ENCODE measurements around the gene ADPRH.
"Not testable (repeated sequence)": the region's sequence is repeated elsewhere in the genome, so short reads cannot be mapped to it uniquely, and the experiment has no call there.

Gene ADPRH

GRCh38 chr3:119579366-119580066, at the start of gene ADPRH:
TSS of gene ADPRH (plus strand) at chr3:119579492. CDS start at chr3:119582170, 2,678 bp downstream.
- DNase-seq = no peak

- no peak for DNase-seq
Measured at GRCh38 chr3:119529883-119530282, 49.4 kb upstream of the ADPRH start.

GRCh38 chr3:119530456-119530855, 48.8 kb upstream of the ADPRH start:
- no peak for DNase-seq

GRCh38 chr3:119531151-119531550, 48.1 kb upstream of the ADPRH start:
- DNase-seq = no peak

- DNase-seq = no peak
Measured at GRCh38 chr3:119534296-119534695, 45.0 kb upstream of the ADPRH start.

GRCh38 chr3:119536757-119537156, 42.5 kb upstream of the ADPRH start:
- DNase-seq = no peak

GRCh38 chr3:119538772-119539171, 40.5 kb upstream of the ADPRH start:
- no peak for DNase-seq

- DNase-seq = no peak
Measured at GRCh38 chr3:119541547-119541946, 37.7 kb upstream of the ADPRH start.

GRCh38 chr3:119542168-119542767, 37.0 kb upstream of the ADPRH start:
- DNase-seq = no peak

- DNase-seq = no peak
Measured at GRCh38 chr3:119543147-119543546, 36.1 kb upstream of the ADPRH start.

- DNase-seq = no peak
Measured at GRCh38 chr3:119547227-119547626, 32.1 kb upstream of the ADPRH start.

GRCh38 chr3:119548341-119548740, 31.0 kb upstream of the ADPRH start:
- no peak for DNase-seq

- DNase-seq = no peak
Measured at GRCh38 chr3:119550192-119550910, 28.9 kb upstream of the ADPRH start.

GRCh38 chr3:119551598-119551997, 27.7 kb upstream of the ADPRH start:
- no peak for DNase-seq

GRCh38 chr3:119552928-119553327, 26.4 kb upstream of the ADPRH start:
- DNase-seq = not testable (repeated sequence)

- no peak for DNase-seq
Measured at GRCh38 chr3:119553823-119554415, 25.4 kb upstream of the ADPRH start.

- no peak for DNase-seq
Measured at GRCh38 chr3:119555309-119555735, 24.0 kb upstream of the ADPRH start.

- DNase-seq = no peak
Measured at GRCh38 chr3:119555929-119556328, 23.4 kb upstream of the ADPRH start.

GRCh38 chr3:119557192-119557876, 22.0 kb upstream of the ADPRH start:
- DNase-seq = no peak

- DNase-seq = no peak
Measured at GRCh38 chr3:119557877-119558269, 21.4 kb upstream of the ADPRH start.

GRCh38 chr3:119558626-119559317, 20.5 kb upstream of the ADPRH start:
- DNase-seq = no peak

GRCh38 chr3:119559441-119559963, 19.8 kb upstream of the ADPRH start, which contains the start of gene CD80:
TSS of gene CD80 (minus strand) at chr3:119559614. CDS start at chr3:119557728, 1,886 bp downstream.
- DNase-seq = no peak

Data from NCI-H1048 (cell line).